Fibroblast of the conjunctiva (primary cell): ENCODE data around the gene SMG6.
A peak's percentile ranks its signal among the peaks of the same experiment; 100 is the strongest.
"Not testable (repeated sequence)": the region's sequence is repeated elsewhere in the genome, so short reads cannot be mapped to it uniquely, and the experiment has no call there.

Source experiments
- DNase-seq: peaks from one replicate; pipeline ENCODE4 v3.0.0-alpha.2; 2010; ENCODE audit warnings: low read depth

SMG6 gene

DNA sequence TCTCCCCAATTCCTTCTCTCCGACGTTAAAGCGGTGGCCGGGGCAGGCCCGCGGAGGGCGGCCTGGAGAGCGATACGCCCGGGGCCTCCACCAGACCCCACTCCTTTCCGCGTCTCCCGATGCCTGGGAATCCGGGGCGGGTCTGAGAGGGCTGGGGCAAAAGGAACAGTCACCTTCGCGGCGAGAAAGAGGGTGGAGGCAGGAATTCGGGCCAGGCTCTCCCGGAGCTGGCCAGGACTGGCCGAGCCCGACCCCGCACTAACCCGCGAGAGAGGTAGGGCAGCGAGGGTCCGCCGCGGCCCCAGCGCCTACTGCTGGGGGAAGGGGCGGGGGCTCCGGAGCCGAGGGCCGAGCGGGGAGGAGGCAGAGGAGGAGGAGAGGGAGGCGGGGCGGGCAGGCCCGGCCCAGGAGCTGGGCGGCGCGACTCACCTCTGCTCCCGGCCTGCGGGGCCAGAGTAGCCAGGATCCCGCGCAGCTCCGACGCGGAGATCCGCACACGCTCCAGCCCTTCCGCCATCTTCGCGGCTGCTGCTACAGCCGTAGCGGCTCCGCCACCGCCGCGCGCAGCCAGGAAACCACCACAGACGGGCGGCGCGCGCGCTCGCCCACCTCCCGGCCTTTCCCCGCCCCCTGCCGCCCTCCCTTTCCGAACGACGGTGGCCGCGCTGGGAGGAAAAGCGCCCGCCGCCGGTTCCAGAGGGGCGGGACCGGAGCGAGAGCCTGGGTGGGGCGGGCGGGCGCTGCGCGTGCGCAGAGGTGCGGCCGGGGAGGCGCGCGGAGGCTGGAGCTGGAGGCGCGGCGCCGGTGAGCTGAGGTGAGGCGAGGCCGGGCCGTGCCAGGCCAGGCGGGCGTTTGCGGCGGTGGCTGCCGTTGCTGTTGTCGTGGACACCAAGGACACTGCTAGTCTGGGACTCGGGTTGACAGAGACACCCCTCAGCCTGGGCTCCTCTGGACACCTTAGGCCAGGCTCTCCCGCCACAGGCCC is at the start of gene SMG6, which contains the start of gene SRR:
SMG6 (minus strand) TSS at position 582 of the 985 bp plus-strand sequence; CDS start at position 517, 65 bp downstream.
SRR (plus strand) TSS at position 747 of the 985 bp plus-strand sequence. CDS start 11,611 bp downstream, outside the sequence.
- DNase-seq = peak; percentile 59

DNA sequence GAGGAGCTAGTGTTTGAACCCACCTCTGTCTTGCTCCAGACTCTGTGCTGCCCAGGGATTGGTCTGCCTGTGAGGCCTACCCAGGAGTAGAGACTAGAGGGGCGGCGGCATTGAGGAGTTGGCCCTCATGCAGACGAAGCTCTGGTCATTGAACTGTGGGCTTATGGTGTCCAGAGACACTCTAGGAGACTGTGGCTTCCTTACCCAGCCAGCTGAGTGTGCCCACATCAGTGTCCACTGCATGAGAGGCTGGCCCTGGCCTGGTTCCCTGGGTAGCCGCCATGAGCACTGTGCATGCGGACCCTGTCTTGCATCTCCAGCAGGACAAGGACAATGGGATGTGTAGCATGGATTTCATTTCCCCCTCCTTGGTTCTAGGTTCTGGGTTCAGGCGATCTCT is 47.7 kb upstream of the SMG6 start:
- DNase-seq = no peak

GRCh38 chr17:2347805-2348685 is 44.5 kb upstream of the SMG6 start:
- peak; percentile 44 for DNase-seq

DNA sequence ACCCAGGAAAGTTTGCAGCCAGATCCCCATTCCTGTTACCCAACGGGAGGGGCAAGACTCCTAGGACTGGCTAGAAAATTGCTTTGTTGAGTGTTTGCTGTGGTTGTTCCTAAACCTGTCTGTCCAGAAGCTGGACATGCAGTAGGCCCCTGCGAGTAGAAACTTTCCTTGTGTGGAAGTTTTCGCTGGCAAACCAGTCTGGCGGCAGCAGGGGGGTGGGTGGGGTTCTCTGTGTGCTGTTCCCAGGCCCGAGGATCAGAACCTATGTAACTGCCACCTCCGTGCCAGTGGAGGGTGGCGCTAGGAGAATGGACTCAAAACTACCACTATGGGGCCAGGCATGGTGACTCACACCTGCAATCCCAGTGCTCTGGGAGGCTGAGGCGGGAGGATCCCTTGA is 42.9 kb upstream of the SMG6 start:
- no peak for DNase-seq

- DNase-seq = no peak
Observed at GRCh38 chr17:2344528-2344927, 40.9 kb upstream of the SMG6 start.

DNA sequence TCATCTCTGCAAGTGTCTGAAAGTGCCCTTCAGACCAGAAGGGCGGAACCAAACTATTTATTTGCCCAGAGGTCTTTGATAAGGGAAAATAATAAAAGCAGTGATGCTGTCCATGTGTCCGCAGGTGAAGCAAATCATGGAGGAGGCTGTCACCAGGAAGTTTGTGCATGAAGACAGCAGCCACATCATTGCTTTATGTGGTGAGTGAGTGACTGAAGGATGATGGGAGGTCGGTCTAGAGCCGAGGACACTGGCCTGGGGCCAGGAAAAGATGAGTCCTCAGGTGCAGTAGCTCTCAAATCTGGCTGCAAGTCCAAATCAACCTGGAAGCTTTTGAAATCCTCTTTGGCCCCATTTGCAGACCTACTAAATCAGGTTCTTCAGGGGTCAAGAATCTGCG is 39.8 kb upstream of the SMG6 start:
- DNase-seq = no peak

DNA sequence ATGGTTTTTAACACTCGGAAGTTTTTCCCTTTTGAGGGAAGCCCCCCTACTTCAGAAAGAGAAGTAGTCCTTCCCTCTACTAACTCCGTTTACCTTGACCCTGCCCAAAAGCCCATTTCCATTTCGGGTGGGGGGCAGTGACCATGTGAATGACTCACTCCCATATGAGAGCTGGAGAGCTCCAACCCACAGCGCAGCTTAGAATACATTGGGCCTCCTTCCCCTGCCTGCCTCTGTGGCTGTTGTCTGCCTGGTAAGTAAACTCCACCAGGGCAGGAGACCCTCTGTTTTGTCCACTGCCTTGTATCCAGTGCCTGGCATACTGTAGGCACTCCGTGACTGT is 34.7 kb upstream of the SMG6 start:
- no peak for DNase-seq

DNA sequence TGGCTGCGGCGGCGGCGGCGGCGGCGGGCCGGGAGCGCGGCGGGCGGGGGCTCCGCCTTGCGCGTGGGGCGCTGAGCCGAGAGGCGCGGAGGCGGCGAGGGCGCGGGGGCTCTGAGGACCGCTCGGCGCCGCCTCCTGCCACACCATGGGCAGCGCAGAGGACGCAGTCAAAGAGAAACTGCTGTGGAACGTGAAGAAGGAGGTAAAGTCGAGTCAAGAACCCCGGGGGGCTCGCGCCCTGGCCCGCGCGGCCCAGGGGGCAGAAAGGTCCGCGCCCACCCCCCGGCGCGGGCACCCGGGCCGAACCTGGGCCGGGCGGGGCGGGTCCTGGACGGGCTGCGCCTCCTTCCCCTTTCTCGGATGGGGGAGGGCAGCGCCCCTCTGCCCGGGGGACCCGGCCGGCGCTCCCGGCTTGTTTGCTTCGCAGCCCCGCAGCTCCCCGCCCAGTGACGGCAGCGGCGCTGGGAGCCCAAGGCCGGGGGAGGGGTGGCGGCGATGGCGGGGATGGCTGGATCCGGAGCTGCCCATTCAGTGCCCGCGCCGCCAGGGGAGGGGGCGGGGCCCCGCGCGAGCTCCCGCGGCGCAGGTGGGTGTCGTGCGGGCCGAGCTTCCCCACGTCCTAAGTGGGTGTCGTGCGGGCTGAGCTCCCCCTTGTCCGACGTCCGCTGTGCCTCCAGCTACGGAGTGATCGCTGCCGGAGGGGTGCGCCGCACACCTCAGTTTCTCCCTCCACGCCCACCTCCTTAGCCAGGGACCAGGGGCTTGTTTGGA is 34.1 kb upstream of the SMG6 start:
- no peak for DNase-seq

DNA sequence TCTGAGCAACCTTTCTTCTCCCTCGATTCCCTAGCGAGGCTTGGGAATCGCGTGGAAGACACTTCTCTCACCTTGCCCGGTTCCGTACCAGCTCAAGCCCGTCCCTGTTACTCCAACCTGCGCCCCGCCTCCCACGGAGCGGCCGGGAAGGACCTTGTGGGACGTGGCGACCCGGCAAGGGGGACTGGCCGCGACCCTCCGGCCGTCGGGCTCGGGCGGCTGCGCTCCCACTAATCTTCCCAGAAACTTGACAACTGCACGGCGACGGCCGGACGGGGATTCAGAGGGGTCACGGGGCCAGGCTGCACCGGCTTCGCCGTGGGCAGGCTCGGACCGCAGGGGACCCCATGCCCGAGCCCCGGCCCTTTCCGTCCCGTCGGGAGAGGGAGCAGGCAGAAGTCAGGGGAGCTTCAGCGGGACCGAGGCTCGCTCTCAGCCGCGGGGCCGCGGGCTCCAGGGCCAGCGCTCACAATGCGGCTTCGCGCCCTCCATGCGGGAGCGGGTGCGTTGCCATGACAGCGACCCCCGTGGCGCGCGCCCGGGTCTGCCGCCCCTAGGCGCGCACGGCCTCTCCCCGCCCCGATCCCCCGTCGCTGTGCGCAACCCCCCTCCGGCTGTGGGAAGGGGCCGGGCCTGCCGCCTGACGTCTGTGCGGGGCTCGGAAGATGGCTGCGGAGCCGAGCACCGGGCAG is 33.4 kb upstream of the SMG6 start, which contains the start of gene SGSM2:
SGSM2 (plus strand) TSS at position 650 of the 692 bp plus-strand sequence. CDS start 188 bp downstream, outside the sequence.
- DNase-seq = no peak

DNA sequence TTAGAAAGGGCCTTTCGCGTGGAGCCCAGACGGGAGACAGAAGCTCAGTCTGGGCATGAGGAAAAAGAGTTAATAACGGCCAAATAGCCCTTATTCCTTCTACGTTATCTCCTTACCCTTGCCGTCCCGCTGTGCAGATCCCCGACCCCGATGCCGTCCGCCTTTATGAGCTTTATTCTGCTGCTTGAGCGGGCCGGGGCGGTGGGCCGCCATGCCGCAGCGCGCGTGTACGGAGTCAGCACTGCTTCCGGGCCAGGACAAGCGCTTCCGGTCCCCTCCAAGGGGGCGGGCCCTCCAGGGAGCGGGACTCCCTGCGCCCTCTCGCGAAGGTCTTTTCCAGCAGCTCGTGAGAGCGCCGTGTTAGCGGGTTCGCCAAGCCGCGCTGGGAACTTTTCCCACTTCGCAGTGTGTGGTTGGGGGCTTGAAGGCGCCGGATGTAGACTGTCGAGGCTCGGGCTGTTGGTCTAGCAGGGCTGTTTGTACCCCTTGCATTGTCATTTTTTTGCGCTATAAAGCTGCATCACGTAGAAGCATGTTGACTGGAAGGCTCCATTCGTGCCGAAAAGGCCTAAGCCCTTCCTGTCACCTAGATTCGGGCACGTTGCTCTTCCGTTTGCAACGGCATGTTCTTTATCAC is 32.7 kb upstream of the SMG6 start, which contains the start of gene TSR1:
TSR1 (minus strand) TSS at position 243 of the 637 bp plus-strand sequence; CDS start at position 213, 30 bp downstream.
- peak; percentile 74 for DNase-seq

- DNase-seq = no peak
Observed at GRCh38 chr17:2335726-2336214, 32.2 kb upstream of the SMG6 start.

DNA sequence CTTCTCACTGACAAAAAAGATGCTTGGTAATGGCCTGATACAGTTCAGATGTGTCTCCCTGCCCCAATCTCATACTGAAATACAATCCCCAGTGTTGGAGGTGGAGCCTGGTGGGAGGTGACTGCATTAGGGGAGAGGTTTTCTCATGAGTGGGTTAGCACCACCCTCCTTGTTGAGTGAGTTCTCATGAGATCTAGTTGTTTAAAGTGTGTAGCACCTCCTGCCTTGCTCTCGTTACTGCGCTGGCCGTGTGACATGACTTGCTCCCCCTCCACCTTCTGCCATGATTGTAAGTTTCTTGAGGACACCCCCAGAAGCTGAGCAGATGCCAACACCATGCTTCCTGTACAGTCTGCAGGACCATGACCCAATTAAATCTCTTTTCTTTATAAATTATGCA is 27.7 kb upstream of the SMG6 start:
- no peak for DNase-seq

- DNase-seq = no peak
Observed at GRCh38 chr17:2323629-2324314, 20.2 kb upstream of the SMG6 start.

GRCh38 chr17:2321399-2321798 is 17.8 kb upstream of the SMG6 start:
- DNase-seq = no peak

DNA sequence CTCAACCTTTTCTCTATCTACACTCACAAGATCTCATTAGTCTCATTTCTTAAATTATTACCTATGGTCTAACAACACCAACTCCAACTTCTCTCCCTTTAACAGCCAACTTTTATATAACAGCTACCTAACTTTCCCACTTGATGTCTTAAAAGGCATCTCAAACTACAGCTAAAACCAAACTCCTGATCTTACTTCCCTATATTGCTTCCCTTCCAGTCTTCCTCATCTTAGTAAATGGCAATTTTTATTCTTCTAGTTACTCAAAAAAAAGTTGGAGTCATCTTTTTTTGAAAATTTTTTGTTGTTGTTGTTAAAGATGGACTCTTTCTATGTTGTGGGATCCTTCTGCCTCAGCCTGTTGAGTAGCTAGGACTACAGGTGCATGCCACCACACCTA is 15.5 kb upstream of the SMG6 start:
- DNase-seq = no peak

GRCh38 chr17:2317796-2318195 is 14.2 kb upstream of the SMG6 start:
- no peak for DNase-seq

GRCh38 chr17:2316916-2317205 is 13.3 kb upstream of the SMG6 start:
- DNase-seq = not testable (repeated sequence)

DNA sequence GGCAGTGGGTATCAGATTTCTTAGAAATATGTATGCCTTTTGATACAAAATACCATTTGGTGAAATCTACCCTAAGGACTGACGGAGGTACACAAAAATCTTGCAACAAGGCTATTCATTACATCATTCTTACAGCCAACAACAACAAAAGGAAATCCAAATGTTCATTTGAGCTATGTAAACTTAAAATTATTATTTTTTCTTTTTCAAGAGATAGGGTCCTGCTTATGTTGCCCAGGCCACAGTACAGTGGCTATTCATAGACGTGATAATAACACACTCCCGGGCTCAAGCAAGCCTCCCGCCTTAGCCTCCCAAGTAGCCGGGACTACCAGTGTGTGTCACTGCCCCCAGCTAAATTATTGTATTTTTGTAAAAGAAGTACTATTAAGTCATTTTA is 9.2 kb upstream of the SMG6 start:
- peak; percentile 27 for DNase-seq

- no peak for DNase-seq
Observed at GRCh38 chr17:2309338-2310154, 6.0 kb upstream of the SMG6 start.
